ENCODE data around the gene NSUN2. TPM values are rescaled to one million over a fixed set of nuclear protein-coding genes. Genes with fewer than 3 reads are reported as not detected.
"Not testable (repeated sequence)": the region's sequence is repeated elsewhere in the genome, so short reads cannot be mapped to it uniquely, and the experiment has no call there.

Gene NSUN2
- total RNA-seq, 1 donor from 2014 or later: 30.1 TPM

GRCh38 chr5:6649681-6650080, 16.8 kb upstream of the NSUN2 start:
- DNase-seq (no peak), ATAC-seq (ENCODE audit: poor library complexity) (no peak)
- intact Hi-C loops (cut with DNase I): no loop called here

GRCh38 chr5:6649186-6649585, 16.3 kb upstream of the NSUN2 start:
- DNase-seq (no peak), ATAC-seq (ENCODE audit: poor library complexity) (no peak)
- intact Hi-C loops (cut with DNase I): no loop called here

GRCh38 chr5:6645571-6646362, 12.9 kb upstream of the NSUN2 start:
- ATAC-seq (ENCODE audit: poor library complexity); intact Hi-C loops (cut with DNase I); DNase-seq: not testable (repeated sequence)

- no peak for DNase-seq
- no peak for ATAC-seq (ENCODE audit: poor library complexity)
- intact Hi-C loops (cut with DNase I): no loop called here
Measured at GRCh38 chr5:6644794-6645241, 12.0 kb upstream of the NSUN2 start.

GRCh38 chr5:6642655-6643054, 9.8 kb upstream of the NSUN2 start:
- intact Hi-C loops (cut with DNase I): no loop called here
- DNase-seq: no peak

GRCh38 chr5:6638236-6638635, 5.4 kb upstream of the NSUN2 start:
- intact Hi-C loops (cut with DNase I): no loop called here
- ATAC-seq (ENCODE audit: poor library complexity) (no peak), DNase-seq (no peak)

More at GRCh38 chr5:6642655-6643054, 9.8 kb upstream of the NSUN2 start:
- ATAC-seq (ENCODE audit: poor library complexity): no peak

GRCh38 chr5:6637590-6637989, 4.7 kb upstream of the NSUN2 start:
- ATAC-seq (ENCODE audit: poor library complexity): no peak
- intact Hi-C loops (cut with DNase I): no loop called here
- DNase-seq: no peak

GRCh38 chr5:6637022-6637421, 4.2 kb upstream of the NSUN2 start:
- DNase-seq: no peak
- intact Hi-C loops (cut with DNase I): no loop called here
- no peak for ATAC-seq (ENCODE audit: poor library complexity)

GRCh38 chr5:6636293-6636692, 3.4 kb upstream of the NSUN2 start:
- intact Hi-C loops (cut with DNase I): no loop called here
- no peak for ATAC-seq (ENCODE audit: poor library complexity)
- no peak for DNase-seq

GRCh38 chr5:6634788-6635430, 2.1 kb upstream of the NSUN2 start:
- DNase-seq: no peak
- ATAC-seq (ENCODE audit: poor library complexity): no peak
- intact Hi-C loops (cut with DNase I): loop anchor here (5.0 kb wide), 1 partner anchor 112 kb away; no protein-coding TSS in a partner anchor

GRCh38 chr5:6634306-6634705, 1.5 kb upstream of the NSUN2 start:
- DNase-seq (no peak), ATAC-seq (ENCODE audit: poor library complexity) (no peak)
- intact Hi-C loops (cut with DNase I): loop anchor here (5.0 kb wide), 1 partner anchor 113 kb away; no protein-coding TSS in a partner anchor

- ATAC-seq (ENCODE audit: poor library complexity) (peak; percentile 76), DNase-seq (no peak)
- intact Hi-C loops (cut with DNase I): loop anchor here (2.0 to 5.0 kb wide), 2 partner anchors 79 to 114 kb away; partner anchors contain the start of gene TENT4A
Measured at GRCh38 chr5:6633469-6634245, 813 bp upstream of the NSUN2 start.

- DNase-seq: no peak
- intact Hi-C loops (cut with DNase I): loop anchor here (2.0 to 5.0 kb wide), 2 partner anchors 80 to 115 kb away; partner anchors contain the start of gene TENT4A
- ATAC-seq (ENCODE audit: poor library complexity): peak; percentile 16
Measured at GRCh38 chr5:6632324-6632887, 438 bp downstream of the NSUN2 start.

GRCh38 chr5:6631441-6631840, 1.4 kb downstream of the NSUN2 start:
- DNase-seq (no peak), ATAC-seq (ENCODE audit: poor library complexity) (no peak)
- intact Hi-C loops (cut with DNase I): loop anchor here (5.0 kb wide), 1 partner anchor 116 kb away; no protein-coding TSS in a partner anchor

- no peak for DNase-seq
- ATAC-seq (ENCODE audit: poor library complexity): no peak
- intact Hi-C loops (cut with DNase I): no loop called here
Measured at GRCh38 chr5:6626508-6626907, 6.3 kb downstream of the NSUN2 start.

- intact Hi-C loops (cut with DNase I): no loop called here
Measured at GRCh38 chr5:6623941-6624340, 8.9 kb downstream of the NSUN2 start.

GRCh38 chr5:6623228-6623627, 9.6 kb downstream of the NSUN2 start:
- DNase-seq (no peak), ATAC-seq (ENCODE audit: poor library complexity) (no peak)
- intact Hi-C loops (cut with DNase I): no loop called here

More at GRCh38 chr5:6623941-6624340, 8.9 kb downstream of the NSUN2 start:
- no peak for ATAC-seq (ENCODE audit: poor library complexity)
- DNase-seq: no peak

GRCh38 chr5:6616632-6617031, 16.2 kb downstream of the NSUN2 start:
- intact Hi-C loops (cut with DNase I): no loop called here
- ATAC-seq (ENCODE audit: poor library complexity): no peak

More at GRCh38 chr5:6616632-6617031, 16.2 kb downstream of the NSUN2 start:
- DNase-seq: no peak
